Stimulated activated CD4-positive, alpha-beta T cell treated with anti-CD3 and anti-CD28 coated beads, Interleukin-2, amount 100 ng/mL, for 4 hours (primary cell): ENCODE data around the gene IRF2BPL.

Experiments
- DNase-seq: peaks from one replicate; pipeline ENCODE4 v3.0.0-alpha.2; 2020; ENCODE audit warnings: low read depth

Gene IRF2BPL

GRCh38 chr14:77028384-77029231, at the start of gene IRF2BPL:
TSS of gene IRF2BPL (minus strand) at chr14:77028708. CDS start at chr14:77027792, 916 bp downstream.
- DNase-seq: peak; percentile 94

DNA sequence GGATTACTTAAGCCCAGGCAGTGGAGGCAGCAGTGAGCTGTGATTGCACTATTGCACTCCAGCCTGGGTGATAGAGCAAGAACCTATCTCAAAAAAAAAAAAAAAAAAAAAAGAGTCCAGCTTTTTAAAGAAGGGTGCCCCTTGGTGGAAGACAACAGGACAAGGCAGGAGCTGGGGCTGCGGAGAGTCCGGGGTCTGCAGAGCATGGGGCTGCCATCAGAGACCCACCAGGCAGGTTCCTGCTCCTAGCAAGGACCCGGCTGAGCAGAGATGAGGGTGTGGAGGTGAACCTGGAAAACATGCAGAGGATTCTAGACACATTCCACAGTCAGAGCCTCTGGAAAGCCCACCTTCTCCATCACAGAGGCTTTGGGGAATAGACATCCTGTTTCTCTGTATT, 48.5 kb upstream of the IRF2BPL start:
- no peak for DNase-seq

DNA sequence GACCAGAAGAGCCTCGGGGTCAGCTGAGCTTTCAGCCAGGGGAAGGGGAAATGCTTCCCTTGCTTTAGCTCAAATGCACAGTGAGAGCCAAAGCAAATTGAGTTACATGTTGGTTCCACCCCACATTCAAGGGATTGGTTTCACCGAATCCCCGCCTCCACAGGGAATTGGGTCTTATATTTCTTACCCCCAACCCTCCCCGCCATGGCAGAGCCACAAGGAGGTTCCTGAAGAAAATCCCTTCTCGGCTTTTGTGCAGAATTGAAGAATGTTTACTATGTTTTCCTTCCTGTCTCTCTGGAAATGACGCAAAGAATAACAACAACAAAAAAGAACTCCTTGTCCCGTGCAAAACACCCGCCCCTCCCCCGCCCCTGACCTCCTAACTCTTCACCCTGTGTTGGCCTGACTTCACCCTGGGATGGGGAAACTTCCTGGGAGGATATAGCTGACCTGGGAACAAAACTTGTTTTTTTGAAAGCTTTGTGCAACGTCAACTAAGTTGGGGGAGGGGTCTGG, 47.7 kb upstream of the IRF2BPL start:
- no peak for DNase-seq

DNA sequence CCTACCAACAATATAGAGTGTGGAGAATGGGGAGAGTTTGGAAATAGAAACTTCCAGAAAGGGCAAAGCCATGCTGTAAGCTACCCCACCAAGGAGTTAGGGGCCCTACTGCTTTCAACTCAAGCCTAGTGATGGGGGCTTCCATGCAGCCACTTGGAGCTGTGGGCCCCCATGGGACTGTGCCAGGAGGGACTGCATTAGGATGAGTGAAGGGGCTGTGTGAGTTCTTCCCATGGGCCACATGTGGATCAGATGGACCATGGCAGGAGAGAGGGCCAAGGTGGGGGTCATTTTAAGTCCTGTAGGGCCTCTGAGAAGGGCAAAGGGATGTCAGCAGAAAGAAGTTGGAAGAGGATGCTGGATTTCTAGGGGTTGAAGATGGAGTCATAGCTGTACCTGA, 46.5 kb upstream of the IRF2BPL start:
- DNase-seq: no peak

DNA sequence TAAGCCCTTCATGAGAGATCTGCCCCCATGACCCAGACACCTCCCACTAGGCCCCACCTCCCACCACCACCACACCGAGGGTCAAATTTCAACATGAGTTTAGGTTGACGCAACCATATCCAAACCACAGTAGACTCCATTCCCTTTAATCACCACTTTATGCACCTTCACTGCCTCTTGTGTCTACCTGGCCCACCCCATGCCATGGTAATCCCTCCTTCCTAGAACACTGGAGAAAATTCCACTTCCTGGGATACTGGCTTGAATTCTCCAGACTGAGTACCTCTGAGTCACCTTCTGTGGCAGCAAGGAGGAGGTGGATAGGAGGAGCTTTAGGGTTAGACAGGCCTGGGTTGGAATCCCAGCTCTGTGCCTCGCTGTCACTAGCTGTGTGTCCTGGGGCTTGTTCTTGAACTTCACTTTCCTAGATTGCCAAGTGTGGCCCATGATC, 43.5 kb upstream of the IRF2BPL start:
- DNase-seq: no peak

DNA sequence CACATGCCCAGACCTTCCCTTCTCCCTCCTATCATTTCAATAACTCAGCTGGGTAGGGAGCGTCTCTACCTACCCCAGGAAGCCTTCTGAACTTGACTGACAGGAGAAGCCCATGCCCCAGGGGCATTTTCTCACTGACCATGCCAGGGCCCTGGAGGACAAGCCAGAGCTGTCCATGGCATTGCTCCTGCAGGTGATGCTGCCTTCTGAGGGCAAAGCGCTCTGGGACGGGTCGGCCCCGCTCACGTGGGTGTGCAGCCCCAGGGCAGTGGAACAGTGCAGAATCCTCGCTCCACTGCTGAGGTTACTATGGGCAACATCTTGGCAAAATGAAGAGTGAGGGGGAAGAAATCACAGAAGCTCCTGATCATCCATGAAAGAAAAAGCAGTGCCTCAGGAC, 41.0 kb upstream of the IRF2BPL start:
- no peak for DNase-seq

- DNase-seq: no peak
Observed at GRCh38 chr14:77068517-77069200, 40.2 kb upstream of the IRF2BPL start.

DNA sequence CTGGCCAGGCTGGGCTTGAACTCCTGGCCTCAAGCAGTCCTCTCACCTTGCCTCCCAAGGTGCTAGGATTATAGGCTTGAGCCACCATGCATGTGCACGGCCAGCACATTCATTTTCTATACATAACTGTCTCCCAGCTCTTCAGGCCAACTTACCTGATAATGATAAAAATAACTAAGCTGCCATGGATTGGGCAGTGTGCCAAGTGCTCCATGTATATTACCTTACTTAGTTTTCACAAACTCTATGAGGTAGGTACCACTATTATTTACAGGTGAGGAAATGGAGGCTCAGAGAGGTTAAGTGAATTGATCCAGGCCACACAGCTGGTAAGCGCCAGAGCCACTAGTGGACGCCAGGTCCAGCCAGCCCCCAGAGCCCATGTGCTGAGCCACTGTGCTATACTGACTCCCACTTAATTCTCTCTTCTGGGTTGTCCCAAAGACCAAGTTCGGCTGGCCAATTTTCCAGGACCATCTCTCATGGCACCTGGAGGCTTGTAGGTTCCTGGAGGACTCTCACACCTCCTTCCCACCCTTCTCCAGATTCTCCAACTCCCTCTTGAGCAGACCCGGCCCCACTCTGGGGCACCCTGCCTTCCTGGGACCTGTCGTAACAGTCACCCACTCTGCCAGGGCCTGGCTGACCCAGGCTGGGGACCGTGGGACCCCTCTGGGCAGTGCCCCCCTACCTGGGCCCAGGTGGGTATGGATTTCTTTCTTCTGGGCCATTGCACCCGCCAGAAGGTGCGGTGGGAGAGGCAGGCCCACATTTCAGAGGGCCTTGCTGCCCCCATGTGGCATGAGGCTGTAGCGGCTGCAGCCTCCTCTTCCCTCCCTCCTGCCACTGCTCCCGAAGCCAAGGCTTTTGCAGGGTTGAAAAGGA, 39.4 kb upstream of the IRF2BPL start:
- DNase-seq: peak; percentile 28

GRCh38 chr14:77066578-77067172, 38.2 kb upstream of the IRF2BPL start:
- DNase-seq: no peak

DNA sequence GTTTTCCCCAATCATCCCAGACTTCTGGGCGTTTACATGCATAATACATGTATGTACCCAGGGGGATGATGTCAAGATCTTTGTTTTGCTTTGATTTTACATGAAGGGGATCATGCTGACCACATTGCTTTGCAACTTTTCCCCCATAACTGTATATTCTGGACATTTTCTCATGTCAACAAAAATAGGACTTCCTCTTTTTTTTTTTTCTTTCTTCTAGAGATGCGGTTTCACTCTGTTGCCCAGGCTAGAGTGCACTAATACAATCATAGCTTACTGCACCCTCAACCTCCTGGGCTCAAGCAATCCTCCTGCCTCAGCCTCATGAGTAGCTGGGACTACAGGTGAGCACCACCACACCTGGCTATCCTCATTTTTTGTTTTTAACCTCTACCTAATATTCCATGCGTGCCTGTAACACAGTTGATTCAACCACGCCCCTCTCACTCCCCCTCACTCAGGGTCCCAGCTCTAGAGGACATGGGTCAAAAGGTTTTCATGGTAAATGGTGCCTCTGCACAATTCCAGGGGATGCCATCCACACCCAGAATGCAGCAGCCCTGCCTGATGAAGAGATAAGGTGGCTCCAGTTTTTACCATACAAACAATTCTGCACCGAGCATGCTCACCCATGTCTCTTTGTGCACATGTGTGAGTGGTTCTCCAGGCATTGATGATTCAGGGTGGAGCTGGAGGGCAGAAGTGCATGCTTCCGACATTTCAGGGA, 37.5 kb upstream of the IRF2BPL start:
- no peak for DNase-seq

- no peak for DNase-seq
Observed at GRCh38 chr14:77064521-77065178, 36.1 kb upstream of the IRF2BPL start.

GRCh38 chr14:77063571-77064171, 35.2 kb upstream of the IRF2BPL start:
- no peak for DNase-seq

- DNase-seq: no peak
Observed at GRCh38 chr14:77062261-77062660, 33.8 kb upstream of the IRF2BPL start.

GRCh38 chr14:77061630-77062257, 33.2 kb upstream of the IRF2BPL start:
- DNase-seq: no peak

DNA sequence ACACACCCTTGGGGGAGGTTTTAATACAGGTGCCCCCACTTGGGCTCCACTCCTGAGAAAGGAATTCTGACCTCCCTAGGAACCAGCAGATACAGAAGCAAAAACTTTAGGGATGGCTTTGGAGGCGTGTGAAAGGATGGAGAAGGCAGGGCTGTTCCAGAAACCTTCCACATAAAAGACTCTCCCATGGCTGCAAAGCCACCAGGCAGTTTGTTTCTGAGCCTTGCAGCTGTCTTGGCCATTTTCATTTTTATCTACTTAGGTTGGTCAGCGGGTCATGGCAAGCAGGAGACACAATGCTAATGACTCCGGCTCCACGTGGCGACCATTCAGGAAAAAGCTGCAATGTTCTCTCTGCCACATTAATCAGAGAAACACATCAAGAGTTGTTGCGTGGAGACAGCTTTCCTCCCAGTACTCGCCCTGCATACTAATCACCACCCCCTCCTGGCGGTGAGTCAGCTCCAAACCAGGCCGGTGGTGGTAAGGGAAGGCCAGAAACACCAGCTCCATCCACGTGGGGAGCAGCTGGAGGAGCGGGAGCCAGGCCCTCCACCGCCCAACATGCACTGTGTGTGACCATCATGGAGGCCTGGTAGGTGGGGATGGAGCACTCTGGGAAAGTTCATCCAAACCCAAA, 30.9 kb upstream of the IRF2BPL start:
- no peak for DNase-seq

GRCh38 chr14:77058785-77059184, 30.3 kb upstream of the IRF2BPL start:
- no peak for DNase-seq

DNA sequence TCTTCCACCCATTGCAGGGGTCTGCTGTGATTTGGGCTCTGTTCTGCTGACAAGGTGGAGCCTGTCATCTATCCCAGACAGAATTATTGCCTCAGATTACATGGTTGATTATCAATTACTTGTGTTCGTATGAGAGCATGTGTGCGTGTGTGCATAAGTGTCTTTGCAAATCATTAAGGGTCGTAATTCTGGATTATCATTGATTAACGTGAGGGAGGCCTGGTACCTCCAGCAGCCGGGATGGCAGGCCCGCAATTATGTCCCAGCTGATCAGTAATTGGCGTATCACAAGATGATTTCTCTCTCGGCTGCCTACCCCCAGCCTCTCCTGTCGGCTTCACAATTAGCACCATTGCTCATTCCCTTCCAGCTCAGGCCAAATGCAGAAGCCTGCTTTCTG, 29.6 kb upstream of the IRF2BPL start:
- DNase-seq: no peak

GRCh38 chr14:77055981-77056380, 27.5 kb upstream of the IRF2BPL start:
- DNase-seq: no peak

DNA sequence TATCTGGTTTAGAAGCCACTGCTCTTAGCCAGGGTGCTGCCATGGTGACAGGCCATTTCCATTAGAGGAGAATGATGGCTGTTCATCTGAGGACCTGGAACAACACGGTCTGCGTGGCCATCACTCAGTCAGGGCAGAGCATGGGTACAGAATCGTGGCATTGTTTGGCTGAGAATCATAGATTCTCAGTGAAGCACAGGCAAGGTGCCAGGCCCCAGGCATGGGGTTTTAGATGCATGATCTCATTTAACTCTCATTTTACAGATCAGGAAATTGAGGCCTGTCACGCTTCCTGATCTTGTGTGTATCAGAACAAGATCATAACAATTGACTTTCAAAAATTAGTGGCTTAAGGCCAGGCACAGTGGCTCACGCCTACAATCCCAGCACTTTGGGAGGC, 26.8 kb upstream of the IRF2BPL start:
- DNase-seq: no peak
